Measurements from ENCODE around the gene DUSP22. TPM values are rescaled to one million over a fixed set of nuclear protein-coding genes. Genes with fewer than 3 reads are reported as not detected.
"Not testable (repeated sequence)": the region's sequence is repeated elsewhere in the genome, so short reads cannot be mapped to it uniquely, and the experiment has no call there.

Gene DUSP22
- total RNA-seq (2014; rRNA removed; shearing (Covaris generic)), result 30.7 and 42.1 TPM in 2 replicates

GRCh38 chr6:291697-292505, at the start of gene DUSP22:
Gene DUSP22, plus strand, starts transcription at chr6:292487. Its CDS starts 53 bp downstream, at chr6:292540.
- H3K27me3 ChIP-seq (ENCODE audit: control insufficient read depth, insufficient read depth, low read length), result no peaks in the 10 kb centered on the region
- no peaks in the 10 kb centered on the region for H3K36me3 ChIP-seq (replicated peaks; ENCODE audit: control insufficient read depth, insufficient read depth, low read length)
- H3K4me3 ChIP-seq (ENCODE audit: insufficient read depth, low read depth, low read length), result peak within 1 kb of the TSS; percentile 73
- peak; percentile 99 for DNase-seq

- no peak overlapping the region for H3K4me3 ChIP-seq (ENCODE audit: insufficient read depth, low read depth, low read length)
- no peaks in the 10 kb centered on the region for H3K36me3 ChIP-seq (replicated peaks; ENCODE audit: control insufficient read depth, insufficient read depth, low read length)
- DNase-seq, result no peak
- no peaks in the 10 kb centered on the region for H3K27me3 ChIP-seq (ENCODE audit: control insufficient read depth, insufficient read depth, low read length)
Observed at GRCh38 chr6:246352-246751, 45.9 kb upstream of the DUSP22 start.

- no peak overlapping the region for H3K4me3 ChIP-seq (ENCODE audit: insufficient read depth, low read depth, low read length)
- no peaks in the 10 kb centered on the region for H3K36me3 ChIP-seq (replicated peaks; ENCODE audit: control insufficient read depth, insufficient read depth, low read length)
- no peaks in the 10 kb centered on the region for H3K27me3 ChIP-seq (ENCODE audit: control insufficient read depth, insufficient read depth, low read length)
- DNase-seq, result no peak
Observed at GRCh38 chr6:247351-247750, 44.9 kb upstream of the DUSP22 start.

GRCh38 chr6:248046-248445, 44.2 kb upstream of the DUSP22 start:
- not testable (repeated sequence) for H3K4me3 ChIP-seq (ENCODE audit: insufficient read depth, low read depth, low read length); DNase-seq; H3K27me3 ChIP-seq (ENCODE audit: control insufficient read depth, insufficient read depth, low read length); H3K36me3 ChIP-seq (replicated peaks; ENCODE audit: control insufficient read depth, insufficient read depth, low read length)

- H3K4me3 ChIP-seq (ENCODE audit: insufficient read depth, low read depth, low read length), result no peak overlapping the region
- no peak for DNase-seq
- H3K27me3 ChIP-seq (ENCODE audit: control insufficient read depth, insufficient read depth, low read length), result no peaks in the 10 kb centered on the region; the same call in 1 of the 2 replicates
- no peaks in the 10 kb centered on the region for H3K36me3 ChIP-seq (replicated peaks; ENCODE audit: control insufficient read depth, insufficient read depth, low read length)
Observed at GRCh38 chr6:250676-251075, 41.6 kb upstream of the DUSP22 start.

GRCh38 chr6:251920-252319, 40.4 kb upstream of the DUSP22 start:
- no peak for DNase-seq
- Histone ChIP-seq H3K36me3 (replicated peaks; ENCODE audit: control insufficient read depth, insufficient read depth, low read length) (no peaks in the 10 kb centered on the region), H3K27me3 (ENCODE audit: control insufficient read depth, insufficient read depth, low read length) (no peaks in the 10 kb centered on the region; the same call in 1 of the 2 replicates), H3K4me3 (ENCODE audit: insufficient read depth, low read depth, low read length) (no peak overlapping the region)

- Histone ChIP-seq H3K36me3 (replicated peaks; ENCODE audit: control insufficient read depth, insufficient read depth, low read length) (no peaks in the 10 kb centered on the region), H3K27me3 (ENCODE audit: control insufficient read depth, insufficient read depth, low read length) (no peaks in the 10 kb centered on the region; the same call in 1 of the 2 replicates), H3K4me3 (ENCODE audit: insufficient read depth, low read depth, low read length) (no peak overlapping the region)
- DNase-seq, result no peak
Observed at GRCh38 chr6:252775-253535, 39.3 kb upstream of the DUSP22 start.

GRCh38 chr6:254016-254415, 38.3 kb upstream of the DUSP22 start:
- Histone ChIP-seq H3K27me3 (ENCODE audit: control insufficient read depth, insufficient read depth, low read length) (no peaks in the 10 kb centered on the region; the same call in 1 of the 2 replicates), H3K36me3 (replicated peaks; ENCODE audit: control insufficient read depth, insufficient read depth, low read length) (no peaks in the 10 kb centered on the region), H3K4me3 (ENCODE audit: insufficient read depth, low read depth, low read length) (no peak overlapping the region)
- DNase-seq, result no peak

- Histone ChIP-seq H3K27me3 (ENCODE audit: control insufficient read depth, insufficient read depth, low read length) (no peaks in the 10 kb centered on the region; the same call in 1 of the 2 replicates), H3K4me3 (ENCODE audit: insufficient read depth, low read depth, low read length) (no peak overlapping the region), H3K36me3 (replicated peaks; ENCODE audit: control insufficient read depth, insufficient read depth, low read length) (no peaks in the 10 kb centered on the region)
- no peak for DNase-seq
Observed at GRCh38 chr6:255041-255750, 37.1 kb upstream of the DUSP22 start.

- Histone ChIP-seq H3K27me3 (ENCODE audit: control insufficient read depth, insufficient read depth, low read length) (no peaks in the 10 kb centered on the region; the same call in 1 of the 2 replicates), H3K4me3 (ENCODE audit: insufficient read depth, low read depth, low read length) (no peak overlapping the region), H3K36me3 (replicated peaks; ENCODE audit: control insufficient read depth, insufficient read depth, low read length) (no peaks in the 10 kb centered on the region)
- DNase-seq, result no peak
Observed at GRCh38 chr6:255751-256083, 36.6 kb upstream of the DUSP22 start.

- no peaks in the 10 kb centered on the region for H3K36me3 ChIP-seq (replicated peaks; ENCODE audit: control insufficient read depth, insufficient read depth, low read length)
- no peak for DNase-seq
- H3K4me3 ChIP-seq (ENCODE audit: insufficient read depth, low read depth, low read length), result no peak overlapping the region
- H3K27me3 ChIP-seq (ENCODE audit: control insufficient read depth, insufficient read depth, low read length), result no peaks in the 10 kb centered on the region; the same call in 1 of the 2 replicates
Observed at GRCh38 chr6:256169-256568, 36.1 kb upstream of the DUSP22 start.

GRCh38 chr6:257031-257725, 35.1 kb upstream of the DUSP22 start:
- no peaks in the 10 kb centered on the region for H3K36me3 ChIP-seq (replicated peaks; ENCODE audit: control insufficient read depth, insufficient read depth, low read length)
- H3K4me3 ChIP-seq (ENCODE audit: insufficient read depth, low read depth, low read length), result no peak overlapping the region
- no peaks in the 10 kb centered on the region; the same call in 1 of the 2 replicates for H3K27me3 ChIP-seq (ENCODE audit: control insufficient read depth, insufficient read depth, low read length)
- no peak for DNase-seq

GRCh38 chr6:257774-258173, 34.5 kb upstream of the DUSP22 start:
- H3K36me3 ChIP-seq (replicated peaks; ENCODE audit: control insufficient read depth, insufficient read depth, low read length), result no peaks in the 10 kb centered on the region

GRCh38 chr6:259316-259715, 33.0 kb upstream of the DUSP22 start:
- H3K4me3 ChIP-seq (ENCODE audit: insufficient read depth, low read depth, low read length), result no peak overlapping the region
- no peaks in the 10 kb centered on the region; the same call in 1 of the 2 replicates for H3K27me3 ChIP-seq (ENCODE audit: control insufficient read depth, insufficient read depth, low read length)
- no peaks in the 10 kb centered on the region for H3K36me3 ChIP-seq (replicated peaks; ENCODE audit: control insufficient read depth, insufficient read depth, low read length)
- no peak for DNase-seq

More at GRCh38 chr6:257774-258173, 34.5 kb upstream of the DUSP22 start:
- Histone ChIP-seq H3K4me3 (ENCODE audit: insufficient read depth, low read depth, low read length) (no peak overlapping the region), H3K27me3 (ENCODE audit: control insufficient read depth, insufficient read depth, low read length) (no peaks in the 10 kb centered on the region; the same call in 1 of the 2 replicates)
- no peak for DNase-seq
